ENCODE data around the gene LIN37.

DNA sequence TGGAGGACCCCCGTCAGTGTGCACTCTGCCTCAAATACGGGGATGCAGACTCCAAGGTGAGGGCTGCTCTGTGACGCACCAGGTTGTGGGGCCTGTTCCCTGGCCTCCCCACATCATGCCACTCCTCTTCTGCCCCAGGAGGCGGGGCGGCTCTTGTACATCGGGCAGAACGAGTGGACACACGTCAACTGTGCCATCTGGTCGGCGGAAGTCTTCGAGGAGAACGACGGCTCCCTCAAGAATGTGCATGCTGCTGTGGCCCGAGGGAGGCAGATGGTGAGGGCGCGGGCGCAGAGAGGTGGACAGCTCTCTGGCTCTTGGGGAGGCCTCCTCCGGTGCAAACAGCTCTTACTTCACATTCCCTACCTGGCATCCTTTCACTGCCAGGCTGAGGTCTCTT lies 19.4 kb upstream of the LIN37 start:
- TF ChIP-seq, protein P1, sequence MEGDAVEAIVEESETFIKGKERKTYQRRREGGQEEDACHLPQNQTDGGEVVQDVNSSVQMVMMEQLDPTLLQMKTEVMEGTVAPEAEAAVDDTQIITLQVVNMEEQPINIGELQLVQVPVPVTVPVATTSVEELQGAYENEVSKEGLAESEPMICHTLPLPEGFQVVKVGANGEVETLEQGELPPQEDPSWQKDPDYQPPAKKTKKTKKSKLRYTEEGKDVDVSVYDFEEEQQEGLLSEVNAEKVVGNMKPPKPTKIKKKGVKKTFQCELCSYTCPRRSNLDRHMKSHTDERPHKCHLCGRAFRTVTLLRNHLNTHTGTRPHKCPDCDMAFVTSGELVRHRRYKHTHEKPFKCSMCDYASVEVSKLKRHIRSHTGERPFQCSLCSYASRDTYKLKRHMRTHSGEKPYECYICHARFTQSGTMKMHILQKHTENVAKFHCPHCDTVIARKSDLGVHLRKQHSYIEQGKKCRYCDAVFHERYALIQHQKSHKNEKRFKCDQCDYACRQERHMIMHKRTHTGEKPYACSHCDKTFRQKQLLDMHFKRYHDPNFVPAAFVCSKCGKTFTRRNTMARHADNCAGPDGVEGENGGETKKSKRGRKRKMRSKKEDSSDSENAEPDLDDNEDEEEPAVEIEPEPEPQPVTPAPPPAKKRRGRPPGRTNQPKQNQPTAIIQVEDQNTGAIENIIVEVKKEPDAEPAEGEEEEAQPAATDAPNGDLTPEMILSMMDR (IDR thresholded peaks at IDR 0.05) = no peak
- TF ChIP-seq POLR2A (IDR thresholded peaks at IDR 0.05) = no peak

Measured in right lobe of liver (tissue), 4 donors.